Measurements from ENCODE around the gene FOXD4L3.
"Not testable (repeated sequence)": the region's sequence is repeated elsewhere in the genome, so short reads cannot be mapped to it uniquely, and the experiment has no call there.

DNA sequence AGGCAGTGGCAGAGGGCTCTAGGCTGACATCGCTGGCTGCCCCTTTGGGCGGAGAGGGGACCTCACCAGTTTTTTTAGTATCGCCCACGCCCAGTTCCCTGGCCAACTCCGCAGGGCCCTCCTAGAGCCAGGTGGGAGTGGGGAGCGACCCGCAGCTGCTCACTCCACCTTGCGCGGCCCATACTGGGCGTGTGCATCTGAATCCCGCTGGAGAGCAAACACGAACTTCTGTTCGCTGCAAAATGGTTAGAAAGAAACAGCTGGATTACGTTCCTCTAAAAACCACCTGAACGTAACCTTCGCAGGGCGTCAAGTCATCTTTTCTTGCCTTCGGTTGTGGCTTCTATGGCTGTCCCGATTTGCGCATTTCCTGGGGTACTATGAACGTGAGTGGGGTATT, 1.5 kb downstream of the FOXD4L3 start:
- TF ChIP-seq POLR2AphosphoS5 (IDR thresholded peaks at IDR 0.05; ENCODE audit: low read depth, low read length); POLR2A (IDR thresholded peaks at IDR 0.05; ENCODE audit: low read depth, low read length); SPI1 (IDR thresholded peaks at IDR 0.05; ENCODE audit: low read depth, low read length); TAF1 (IDR thresholded peaks at IDR 0.05; ENCODE audit: low read depth, low read length); PAX5 (IDR thresholded peaks at IDR 0.05; ENCODE audit: insufficient read depth, low read length, severe bottlenecking): not testable (repeated sequence)
